Neural progenitor cell (in vitro differentiated cells): ENCODE results near the gene PROZ. TPM values are rescaled to one million over a fixed set of nuclear protein-coding genes. Genes with fewer than 3 reads are reported as not detected.
A peak's percentile ranks its signal among the peaks of the same experiment; 100 is the strongest.

Source experiments
- DNase-seq: peaks from one replicate; pipeline ENCODE4 v3.0.0-alpha.2; 2016; ENCODE audit warnings: low spot score
- H2AFZ ChIP-seq: fragments of 200-600 bp; sonication (generic); replicated peaks from 2 replicates; pipeline ENCODE4 v1.6.1; 2016; ENCODE audit warnings: antibody characterized with exemption
- H3F3A ChIP-seq: fragments of 200-600 bp; sonication (generic); 2 replicates; pipeline ENCODE4 v1.6.1; 2016; ENCODE audit warnings: antibody characterized with exemption, low read depth
- H3K27ac ChIP-seq: fragments of 200-600 bp; sonication (generic); 2 replicates; pipeline ENCODE4 v1.5.1; 2016; ENCODE audit warnings: mild to moderate bottlenecking
- H3K27me3 ChIP-seq: fragments of 200-600 bp; sonication (generic); 2 replicates; pipeline ENCODE4 v1.6.1; 2016; ENCODE audit warnings: mild to moderate bottlenecking, moderate library complexity
- H3K36me3 ChIP-seq: fragments of 200-600 bp; sonication (generic); 2 replicates; pipeline ENCODE4 v1.5.1; 2016
- H3K4me1 ChIP-seq: fragments of 200-600 bp; sonication (generic); 2 replicates; pipeline ENCODE4 v1.6.1; 2016; ENCODE audit warnings: mixed run types
- H3K4me2 ChIP-seq: fragments of 200-600 bp; sonication (generic); 2 replicates; pipeline ENCODE4 v1.6.1; 2016
- H3K4me3 ChIP-seq: fragments of 200-600 bp; sonication (generic); 2 replicates; pipeline ENCODE4 v1.5.1; 2016
- H3K79me2 ChIP-seq: fragments of 200-600 bp; sonication (generic); 2 replicates; pipeline ENCODE4 v1.6.1; 2016; ENCODE audit warnings: low read depth
- H3K9ac ChIP-seq: fragments of 200-600 bp; sonication (generic); 2 replicates; pipeline ENCODE4 v1.6.1; 2016
- H3K9me3 ChIP-seq: fragments of 200-600 bp; sonication (generic); 2 replicates; pipeline ENCODE4 v1.5.1; 2016; ENCODE audit warnings: low read depth
- H4K20me1 ChIP-seq: fragments of 200-600 bp; sonication (generic); 2 replicates; pipeline ENCODE4 v1.6.1; 2016; ENCODE audit warnings: low read depth
- H3K27ac Mint-ChIP-seq: 3 replicates; pipeline ENCODE4 v1.8.0; 2021; ENCODE audit warnings: mixed read lengths
- H3K27me3 Mint-ChIP-seq: 2 replicates; pipeline ENCODE4 v1.8.0; 2022; ENCODE audit warnings: low read depth, mild to moderate bottlenecking, inconsistent platforms, moderate library complexity, mixed read lengths; ENCODE audit not compliant: insufficient read depth
- H3K36me3 Mint-ChIP-seq: 3 replicates; pipeline ENCODE4 v1.8.0; 2021; ENCODE audit warnings: mixed read lengths
- H3K4me1 Mint-ChIP-seq: 3 replicates; pipeline ENCODE4 v1.8.0; 2021; ENCODE audit warnings: mixed read lengths
- H3K4me3 Mint-ChIP-seq: 3 replicates; pipeline ENCODE4 v1.8.0; 2021; ENCODE audit warnings: mild to moderate bottlenecking, moderate library complexity, mixed read lengths
- H3K9me3 Mint-ChIP-seq: 3 replicates; pipeline ENCODE4 v1.8.0; 2020; ENCODE audit warnings: mixed read lengths
- EZH2 ChIP-seq: fragments of 200-600 bp; sonication (generic); IDR thresholded peaks from 2 replicates; pipeline ENCODE4 v1.6.1; 2017; ENCODE audit warnings: antibody characterized with exemption, mild to moderate bottlenecking, moderate library complexity
- EZH2phosphoT487 ChIP-seq: fragments of 200-600 bp; sonication (generic); IDR thresholded peaks from 2 replicates; pipeline ENCODE4 v1.6.1; 2017; ENCODE audit warnings: antibody characterized with exemption
- small RNA-seq: library from RNA; depleted of rRNA; stranded (forward); fragments of <200 nt; gene quantifications from one replicate; pipeline ENCODE3, GENCODE V24; 2015
- total RNA-seq: library from RNA; depleted of rRNA; stranded (reverse); fragments of >200 nt; gene quantifications from 2 replicates; pipeline ENCODE4 v1.2.3, GENCODE V29; 2015; ENCODE audit warnings: low replicate concordance
- TF ChIP-seq, protein P1 (sequence below): fragments of 200-600 bp; sonication (generic); IDR thresholded peaks from 2 replicates; pipeline ENCODE4 v1.5.1; 2017; ENCODE audit warnings: antibody characterized with exemption, mild to moderate bottlenecking

PROZ gene
- total RNA-seq, 1 donor from 2014 or later: not detected

DNA sequence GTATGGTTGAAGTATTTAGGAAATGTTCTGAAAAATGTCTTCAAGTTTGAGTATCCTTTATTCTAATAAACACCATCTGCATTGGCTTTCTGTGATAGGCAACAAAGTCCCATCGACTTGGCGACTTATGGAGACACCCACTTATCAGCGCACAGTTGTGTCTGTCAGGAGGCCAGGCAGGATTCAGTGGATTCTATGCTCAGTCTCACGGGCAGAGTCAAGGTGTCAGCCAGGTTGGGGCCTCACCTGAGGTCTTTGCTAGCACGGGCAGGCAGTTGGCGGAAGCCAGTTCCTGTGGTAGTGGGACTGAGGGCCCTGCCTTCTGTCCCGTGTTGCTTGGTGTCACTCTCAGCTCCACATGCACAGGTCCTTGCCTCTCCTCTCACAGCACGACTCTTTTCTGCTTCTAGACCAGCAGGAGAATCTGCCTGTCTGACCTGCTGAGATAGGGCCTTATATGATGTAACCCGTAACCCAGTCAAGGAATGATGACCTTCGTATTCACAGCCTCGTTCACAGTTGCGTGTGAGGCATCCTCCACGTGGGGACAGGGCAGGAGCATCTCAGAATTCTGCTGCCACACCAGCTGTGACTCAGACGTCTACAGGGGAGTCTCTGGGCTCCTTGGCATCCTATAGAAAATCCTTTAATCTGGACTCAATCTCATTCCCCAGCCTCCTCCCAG, 61.0 kb downstream of the PROZ start:
- no peak overlapping the region for H3K27ac ChIP-seq
- peaks cover 14% of the 10 kb centered on the region for H3K36me3 Mint-ChIP-seq
- H3K27ac Mint-ChIP-seq: no peak overlapping the region
- H3K79me2 ChIP-seq: peaks cover 93% of the 10 kb centered on the region
- no peak overlapping the region for H3K4me3 ChIP-seq
- peaks cover 18% of the 10 kb centered on the region for H3K4me1 ChIP-seq
- H3K4me1 Mint-ChIP-seq: peaks cover 3% of the 10 kb centered on the region
- no peak overlapping the region for H3K9ac ChIP-seq
- H3F3A ChIP-seq: peaks cover 13% of the 10 kb centered on the region
- no peak overlapping the region for H3K4me3 Mint-ChIP-seq
- H2AFZ ChIP-seq: no peak overlapping the region
- H3K36me3 ChIP-seq: peaks cover 4% of the 10 kb centered on the region
- TF ChIP-seq EZH2 (no peak), EZH2phosphoT487 (no peak)
- TF ChIP-seq, protein P1, sequence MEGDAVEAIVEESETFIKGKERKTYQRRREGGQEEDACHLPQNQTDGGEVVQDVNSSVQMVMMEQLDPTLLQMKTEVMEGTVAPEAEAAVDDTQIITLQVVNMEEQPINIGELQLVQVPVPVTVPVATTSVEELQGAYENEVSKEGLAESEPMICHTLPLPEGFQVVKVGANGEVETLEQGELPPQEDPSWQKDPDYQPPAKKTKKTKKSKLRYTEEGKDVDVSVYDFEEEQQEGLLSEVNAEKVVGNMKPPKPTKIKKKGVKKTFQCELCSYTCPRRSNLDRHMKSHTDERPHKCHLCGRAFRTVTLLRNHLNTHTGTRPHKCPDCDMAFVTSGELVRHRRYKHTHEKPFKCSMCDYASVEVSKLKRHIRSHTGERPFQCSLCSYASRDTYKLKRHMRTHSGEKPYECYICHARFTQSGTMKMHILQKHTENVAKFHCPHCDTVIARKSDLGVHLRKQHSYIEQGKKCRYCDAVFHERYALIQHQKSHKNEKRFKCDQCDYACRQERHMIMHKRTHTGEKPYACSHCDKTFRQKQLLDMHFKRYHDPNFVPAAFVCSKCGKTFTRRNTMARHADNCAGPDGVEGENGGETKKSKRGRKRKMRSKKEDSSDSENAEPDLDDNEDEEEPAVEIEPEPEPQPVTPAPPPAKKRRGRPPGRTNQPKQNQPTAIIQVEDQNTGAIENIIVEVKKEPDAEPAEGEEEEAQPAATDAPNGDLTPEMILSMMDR: no peak
- DNase-seq: no peak
- H3K27me3 Mint-ChIP-seq: peaks cover 2% of the 10 kb centered on the region
- H3K4me2 ChIP-seq: no peak overlapping the region
- H3K9me3 Mint-ChIP-seq: no peaks in the 10 kb centered on the region
- H4K20me1 ChIP-seq: peaks cover 36% of the 10 kb centered on the region
- no peaks in the 10 kb centered on the region for H3K27me3 ChIP-seq
- no peaks in the 10 kb centered on the region for H3K9me3 ChIP-seq

DNA sequence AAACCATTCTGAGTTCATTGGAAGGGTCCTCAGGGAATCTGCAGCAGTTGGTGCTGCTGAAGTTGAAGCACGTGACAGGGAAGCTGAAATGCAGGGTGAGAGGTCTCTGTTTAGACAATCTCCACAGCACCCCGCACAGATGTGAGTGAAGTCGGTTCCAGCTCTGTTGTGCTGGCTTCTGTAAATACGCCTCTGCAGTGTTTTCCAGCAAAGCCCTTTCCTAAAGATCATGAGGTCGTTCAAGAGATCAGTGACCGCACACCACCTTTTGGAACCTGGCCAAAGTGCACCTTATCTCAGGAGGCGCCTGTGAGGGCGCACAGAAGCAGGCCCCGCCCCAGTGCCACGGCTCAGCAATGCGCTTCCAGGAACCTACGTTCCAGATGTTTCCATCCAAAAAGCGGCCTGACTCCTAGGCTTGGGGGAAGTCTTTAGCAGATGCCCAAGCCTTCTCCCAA, 61.7 kb downstream of the PROZ start:
- Histone ChIP-seq H3K27me3 (no peaks in the 10 kb centered on the region), H3F3A (peaks cover 13% of the 10 kb centered on the region), H4K20me1 (peaks cover 36% of the 10 kb centered on the region), H3K79me2 (peaks cover 85% of the 10 kb centered on the region), H3K27ac (no peak overlapping the region), H3K4me1 (peaks cover 18% of the 10 kb centered on the region), H3K9me3 (no peaks in the 10 kb centered on the region), H3K9ac (no peak overlapping the region), H3K4me2 (no peak overlapping the region), H3K36me3 (peaks cover 4% of the 10 kb centered on the region), H2AFZ (no peak overlapping the region), H3K4me3 (no peak overlapping the region)
- H3K27me3 Mint-ChIP-seq: peaks cover 2% of the 10 kb centered on the region
- H3K4me3 Mint-ChIP-seq: no peak overlapping the region
- H3K36me3 Mint-ChIP-seq: peaks cover 14% of the 10 kb centered on the region
- TF ChIP-seq, protein P1: no peak
- TF ChIP-seq EZH2phosphoT487: no peak
- no peak for TF ChIP-seq EZH2
- peaks cover 3% of the 10 kb centered on the region for H3K4me1 Mint-ChIP-seq
- DNase-seq: no peak
- H3K27ac Mint-ChIP-seq: no peak overlapping the region
- no peaks in the 10 kb centered on the region for H3K9me3 Mint-ChIP-seq

DNA sequence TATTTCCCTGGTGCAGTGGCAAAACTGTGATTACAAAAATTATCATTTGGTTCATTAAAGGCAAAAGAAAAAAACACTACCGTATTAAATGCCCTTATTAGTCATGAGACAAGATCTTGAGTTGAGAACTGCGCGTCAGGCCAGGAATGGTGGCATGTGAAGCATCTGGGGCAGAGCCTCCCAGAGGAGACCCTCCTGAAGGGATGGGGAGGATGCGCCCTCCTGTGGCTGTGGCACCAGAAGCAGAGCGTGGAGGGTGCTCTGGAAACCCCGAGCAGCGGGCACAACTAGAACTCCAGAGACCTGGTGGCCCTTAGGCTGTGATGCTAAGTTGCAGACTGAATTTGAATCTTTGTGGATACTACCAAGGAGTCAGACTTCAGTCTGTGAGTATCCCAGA, 62.4 kb downstream of the PROZ start:
- no peak overlapping the region for H3K27ac ChIP-seq
- H3K27me3 Mint-ChIP-seq: peaks cover 2% of the 10 kb centered on the region
- TF ChIP-seq EZH2phosphoT487: no peak
- TF ChIP-seq, protein P1: peak; percentile 42
- TF ChIP-seq EZH2: no peak
- H3K36me3 ChIP-seq: peaks cover 4% of the 10 kb centered on the region
- H3K9ac ChIP-seq: no peak overlapping the region
- H3K27me3 ChIP-seq: no peaks in the 10 kb centered on the region
- peaks cover 11% of the 10 kb centered on the region for H3F3A ChIP-seq
- no peak overlapping the region for H3K4me3 Mint-ChIP-seq
- peaks cover 3% of the 10 kb centered on the region for H3K4me1 Mint-ChIP-seq
- H3K4me3 ChIP-seq: no peak overlapping the region
- no peak overlapping the region for H3K27ac Mint-ChIP-seq
- peaks cover 83% of the 10 kb centered on the region for H3K79me2 ChIP-seq
- no peak overlapping the region for H3K4me2 ChIP-seq
- peaks cover 14% of the 10 kb centered on the region for H3K36me3 Mint-ChIP-seq
- peak; percentile 48 for DNase-seq
- H4K20me1 ChIP-seq: peaks cover 34% of the 10 kb centered on the region
- peaks cover 18% of the 10 kb centered on the region for H3K4me1 ChIP-seq
- no peak overlapping the region for H2AFZ ChIP-seq
- no peaks in the 10 kb centered on the region for H3K9me3 Mint-ChIP-seq
- H3K9me3 ChIP-seq: no peaks in the 10 kb centered on the region

Small RNA genes lying within 50 kb of the gene (small RNA-seq; reads per million reads assigned to genes)
- not detected for gene AL137002.1

Other genes starting within 250 kb of the PROZ start
- gene MCF2L, start 189.4 kb upstream of the PROZ start, total RNA-seq: 40.4 and 59.2 TPM in 2 replicates
- 0.50 TPM in 1 of 2 replicates, not detected in the other for gene F7, start 52.9 kb upstream of the PROZ start, total RNA-seq
- 2.0 and 6.8 TPM in 2 replicates for gene F10, start 35.8 kb upstream of the PROZ start, total RNA-seq
- gene PCID2, start 50.0 kb downstream of the PROZ start, total RNA-seq: 91.1 and 99.6 TPM in 2 replicates
- gene CUL4A, start 51.0 kb downstream of the PROZ start, total RNA-seq: 95.1 and 96.0 TPM in 2 replicates
- gene LAMP1, start 138.6 kb downstream of the PROZ start, total RNA-seq: 49.7 and 64.6 TPM in 2 replicates
- 14.8 and 19.3 TPM in 2 replicates for gene GRTP1, start 205.5 kb downstream of the PROZ start, total RNA-seq